Panc1 (cell line): ENCODE measurements around the gene PLXNA2.

Experiments
- SIN3A ChIP-seq: IDR thresholded peaks from 2 replicates; pipeline ENCODE4 v1.6.1; 2012; ENCODE audit warnings: low read depth, mild to moderate bottlenecking, low read length, moderate library complexity, borderline replicate concordance; ENCODE audit not compliant: insufficient read depth
- TF ChIP-seq, protein P1 (sequence below): fragments of 450-650 bp; IDR thresholded peaks from 2 replicates; pipeline ENCODE4 v1.5.1; 2017; ENCODE audit warnings: mild to moderate bottlenecking

- no peak for TF ChIP-seq SIN3A
- TF ChIP-seq, protein P1, sequence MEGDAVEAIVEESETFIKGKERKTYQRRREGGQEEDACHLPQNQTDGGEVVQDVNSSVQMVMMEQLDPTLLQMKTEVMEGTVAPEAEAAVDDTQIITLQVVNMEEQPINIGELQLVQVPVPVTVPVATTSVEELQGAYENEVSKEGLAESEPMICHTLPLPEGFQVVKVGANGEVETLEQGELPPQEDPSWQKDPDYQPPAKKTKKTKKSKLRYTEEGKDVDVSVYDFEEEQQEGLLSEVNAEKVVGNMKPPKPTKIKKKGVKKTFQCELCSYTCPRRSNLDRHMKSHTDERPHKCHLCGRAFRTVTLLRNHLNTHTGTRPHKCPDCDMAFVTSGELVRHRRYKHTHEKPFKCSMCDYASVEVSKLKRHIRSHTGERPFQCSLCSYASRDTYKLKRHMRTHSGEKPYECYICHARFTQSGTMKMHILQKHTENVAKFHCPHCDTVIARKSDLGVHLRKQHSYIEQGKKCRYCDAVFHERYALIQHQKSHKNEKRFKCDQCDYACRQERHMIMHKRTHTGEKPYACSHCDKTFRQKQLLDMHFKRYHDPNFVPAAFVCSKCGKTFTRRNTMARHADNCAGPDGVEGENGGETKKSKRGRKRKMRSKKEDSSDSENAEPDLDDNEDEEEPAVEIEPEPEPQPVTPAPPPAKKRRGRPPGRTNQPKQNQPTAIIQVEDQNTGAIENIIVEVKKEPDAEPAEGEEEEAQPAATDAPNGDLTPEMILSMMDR, result no peak
These were observed 77.6 kb downstream of the PLXNA2 start for GRCh38 chr1:208166340-208167138.
